HG02642 (cell line): ENCODE measurements around the gene MRPL46.

Experiments used
- ATAC-seq: cut with Tn5 transposase; IDR thresholded peaks from one replicate; pipeline ENCODE4 v1.9.1; 2021; ENCODE audit warnings: mild to moderate bottlenecking; ENCODE audit not compliant: unreplicated experiment, poor library complexity

MRPL46 gene

DNA sequence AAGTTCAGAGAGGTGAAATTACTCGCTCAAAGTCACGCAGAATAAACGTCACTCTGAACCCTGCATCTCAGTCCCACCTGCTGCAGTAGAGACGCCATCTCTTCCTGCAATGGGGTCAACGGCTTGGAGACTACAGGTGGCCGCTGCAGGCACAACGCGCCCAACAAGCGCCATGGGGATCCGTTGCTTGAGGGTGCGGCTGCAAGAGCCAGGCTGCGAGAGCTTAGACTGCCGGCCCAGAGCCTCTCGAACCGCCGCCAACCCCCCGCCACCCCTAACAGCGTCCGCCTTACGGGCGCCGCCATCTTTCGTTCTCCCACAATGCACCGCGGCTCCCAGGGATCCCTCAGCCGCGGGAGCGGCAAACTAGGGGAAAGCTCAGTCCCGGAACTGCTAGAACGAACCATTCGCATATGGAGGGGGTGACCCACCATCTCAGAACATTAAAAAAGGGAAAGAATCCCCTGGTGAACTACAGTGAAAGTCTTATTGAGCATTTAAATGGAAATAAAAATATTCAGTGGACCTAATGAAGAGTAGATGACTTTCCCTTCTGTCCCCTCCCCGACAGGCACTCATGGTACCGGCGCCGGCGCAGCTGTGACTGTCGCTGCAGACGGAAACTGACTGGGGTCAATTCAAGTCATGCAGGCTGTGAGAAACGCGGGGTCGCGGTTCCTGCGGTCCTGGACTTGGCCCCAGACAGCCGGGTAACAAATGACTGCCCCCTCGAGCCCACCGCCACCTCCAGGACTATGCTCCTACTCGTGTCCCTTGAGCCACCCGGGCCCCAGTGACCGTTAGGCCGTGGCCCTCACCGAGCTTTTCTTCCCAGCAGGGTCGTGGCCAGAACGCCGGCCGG, at the start of gene MRPL46, which contains the start of gene MRPS11:
Gene MRPL46 (minus strand): TSS at position 316 of the 862 bp plus-strand sequence. CDS start 11 bp downstream, at position 305.
Gene MRPS11 (plus strand): TSS at position 636 of the 862 bp plus-strand sequence. CDS start 10 bp downstream, at position 646.
- peak; percentile 87 for ATAC-seq

- no peak for ATAC-seq
Observed at GRCh38 chr15:88513195-88513594, 46.0 kb upstream of the MRPL46 start.

GRCh38 chr15:88512601-88513000, 45.4 kb upstream of the MRPL46 start:
- no peak for ATAC-seq

- no peak for ATAC-seq
Observed at GRCh38 chr15:88512078-88512477, 44.9 kb upstream of the MRPL46 start.

DNA sequence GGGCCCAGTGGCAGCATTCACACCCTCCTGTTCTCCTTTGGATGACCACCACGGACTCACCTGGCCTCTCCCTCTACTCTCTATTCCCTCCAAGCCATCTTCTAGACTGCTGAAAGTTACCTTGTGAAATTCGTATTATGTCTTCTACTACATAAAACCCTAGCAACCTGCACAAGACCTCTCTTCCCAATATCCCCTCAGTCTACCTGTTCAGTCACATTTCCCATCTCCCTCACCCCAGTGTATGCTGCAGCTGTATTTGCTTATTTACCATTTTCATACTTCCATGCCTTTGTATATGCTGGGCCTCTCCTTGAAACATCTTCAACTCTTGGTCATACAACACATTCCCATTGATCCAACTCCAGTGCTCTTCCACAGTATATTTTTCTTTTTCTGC, 44.0 kb upstream of the MRPL46 start:
- ATAC-seq = no peak

- ATAC-seq = no peak
Observed at GRCh38 chr15:88509964-88510363, 42.8 kb upstream of the MRPL46 start.

DNA sequence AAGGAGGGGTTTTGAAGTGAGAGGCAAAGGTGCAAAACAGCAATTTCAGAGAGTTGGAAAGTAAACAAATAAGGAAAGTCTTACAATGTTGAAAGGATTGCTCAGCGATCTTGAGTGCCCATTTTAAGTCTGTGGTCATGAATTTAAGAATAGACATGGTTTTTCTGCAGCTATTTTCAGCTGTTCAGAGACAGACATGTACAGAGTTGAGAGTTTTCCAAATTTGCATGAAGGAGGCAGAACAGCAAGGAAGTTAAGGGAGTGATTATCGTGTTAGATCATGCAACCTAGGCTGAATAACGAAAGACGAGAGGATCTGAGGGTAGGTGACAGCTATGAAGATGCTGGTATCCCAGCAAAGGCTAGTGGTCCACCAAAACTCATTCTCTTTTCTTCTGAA, 42.1 kb upstream of the MRPL46 start:
- no peak for ATAC-seq

DNA sequence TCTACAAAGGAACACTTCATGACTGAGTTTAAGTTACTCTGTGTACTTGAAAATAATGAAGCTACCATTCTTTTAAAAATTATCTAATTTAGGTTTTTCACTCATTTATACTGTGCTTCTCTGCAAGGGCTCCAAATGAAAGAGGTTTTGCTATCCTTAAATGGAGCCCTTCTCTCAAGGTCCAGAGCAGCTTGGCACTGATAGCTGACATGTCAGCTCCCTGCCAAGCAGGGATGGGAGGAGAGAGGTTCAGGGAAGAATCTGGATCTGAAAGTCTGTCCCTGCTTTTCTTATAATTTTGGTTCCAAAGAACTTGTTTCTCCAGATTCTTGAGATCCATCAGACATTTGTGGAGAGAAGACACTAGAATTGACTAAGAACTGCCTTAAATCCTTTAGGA, 39.4 kb upstream of the MRPL46 start:
- no peak for ATAC-seq

DNA sequence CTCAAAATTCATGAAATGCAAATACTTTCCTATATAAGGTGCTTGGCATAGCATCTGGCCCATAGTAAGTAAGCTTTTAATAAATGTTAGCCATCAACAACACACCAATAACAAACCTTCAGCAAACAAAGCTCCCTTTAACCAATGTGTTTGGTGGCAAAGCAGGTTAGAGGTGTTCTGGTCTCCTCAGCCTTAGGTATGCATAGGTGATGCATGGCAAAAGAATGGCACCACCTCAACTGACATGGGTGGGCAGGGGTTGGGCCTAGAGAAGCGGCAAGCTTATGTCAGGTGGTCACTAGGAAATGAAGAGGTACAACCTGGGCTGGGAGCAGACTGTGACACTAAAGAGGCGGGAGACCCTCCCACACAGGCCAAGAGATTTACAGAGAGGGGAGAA, 38.5 kb upstream of the MRPL46 start:
- ATAC-seq = no peak

DNA sequence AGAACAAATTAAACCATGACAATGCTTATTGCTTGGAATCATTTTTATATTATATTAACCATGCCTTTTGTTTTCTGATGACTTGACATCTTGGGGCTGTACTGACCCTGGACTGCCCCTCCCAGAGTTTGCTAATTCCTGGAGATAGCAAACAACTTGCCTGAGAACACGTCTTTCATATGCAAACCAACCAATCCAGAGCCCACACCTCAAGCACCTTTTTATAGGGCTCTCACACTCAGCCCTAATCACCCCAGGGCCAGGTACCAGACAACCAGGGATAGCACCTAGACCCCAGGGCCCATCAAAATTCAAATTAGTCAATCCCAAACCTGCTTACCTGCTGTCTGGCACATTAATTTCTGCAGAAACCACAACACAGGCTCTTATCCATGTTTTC, 37.3 kb upstream of the MRPL46 start:
- ATAC-seq = no peak

DNA sequence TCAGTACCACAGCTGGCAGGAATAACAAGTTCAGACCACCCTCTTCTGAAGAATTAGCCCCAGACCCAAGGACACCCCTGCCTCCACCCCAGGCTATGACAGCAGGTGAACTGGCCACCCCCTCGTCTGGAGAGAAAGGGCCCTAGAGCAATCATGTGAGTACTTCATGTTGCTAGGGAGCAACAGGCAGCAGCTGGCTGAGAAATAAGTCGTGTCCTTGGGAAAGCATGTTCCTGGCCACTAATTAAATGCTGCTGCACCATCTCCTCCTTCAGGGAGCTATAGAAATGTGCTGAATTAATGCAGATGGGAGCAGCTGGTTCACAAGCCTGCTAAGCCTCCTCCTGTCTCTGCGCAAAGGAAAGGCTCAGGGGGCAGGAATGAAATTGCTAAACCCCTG, 31.8 kb upstream of the MRPL46 start:
- no peak for ATAC-seq

DNA sequence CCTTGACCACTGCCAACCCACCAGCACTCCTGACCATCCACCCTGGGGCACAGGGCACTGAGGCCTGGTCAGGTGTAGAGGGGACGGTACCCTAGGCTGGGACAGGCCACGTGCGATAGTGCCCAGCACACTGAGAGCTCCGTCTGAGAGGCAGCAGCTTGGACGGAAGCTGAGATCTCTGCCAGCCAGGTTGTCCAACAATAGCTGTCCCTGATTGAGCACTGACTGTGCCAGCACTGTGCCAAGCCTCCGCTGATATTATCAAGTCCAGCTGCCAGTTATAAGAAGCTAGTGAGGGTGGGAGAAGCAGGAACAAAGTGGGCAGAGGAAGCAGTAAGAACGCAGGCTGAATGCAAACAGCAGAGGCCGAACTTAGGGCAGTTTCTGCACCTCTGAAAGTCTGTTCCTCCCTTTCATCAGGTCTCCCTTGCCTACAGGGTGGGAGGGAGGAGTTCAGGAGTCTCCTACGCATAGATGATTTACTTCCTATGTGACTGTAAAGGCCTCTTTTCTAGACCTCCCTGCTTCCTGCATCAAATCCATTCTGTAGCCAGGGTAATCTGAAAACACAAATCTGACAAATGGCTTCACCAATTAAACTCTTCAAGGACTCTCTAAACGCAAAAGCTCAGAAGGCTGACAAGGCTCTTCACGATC, 30.0 kb upstream of the MRPL46 start:
- ATAC-seq = no peak

DNA sequence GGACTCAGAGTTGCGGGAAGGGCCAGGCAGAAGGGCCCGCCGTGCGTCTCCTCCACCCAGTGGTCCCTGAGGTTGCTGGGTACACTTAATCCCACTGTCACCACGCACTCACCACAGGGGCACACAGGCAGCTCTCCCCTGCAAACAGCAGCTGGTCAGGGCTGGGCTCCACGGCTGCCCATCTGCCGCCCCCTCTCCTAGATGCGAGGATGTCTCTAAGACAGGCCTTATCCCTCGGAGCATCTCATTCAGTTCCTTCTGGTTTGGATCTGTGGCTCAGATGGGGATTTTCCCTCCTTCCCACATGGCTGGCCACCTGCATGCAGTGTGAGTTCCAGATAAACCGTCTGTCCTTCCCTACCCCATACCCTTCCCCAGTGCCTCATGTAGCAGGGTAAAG, 26.7 kb upstream of the MRPL46 start:
- ATAC-seq = no peak

- no peak for ATAC-seq
Observed at GRCh38 chr15:88491158-88491557, 24.0 kb upstream of the MRPL46 start.

- ATAC-seq = no peak
Observed at GRCh38 chr15:88490036-88490435, 22.8 kb upstream of the MRPL46 start.

DNA sequence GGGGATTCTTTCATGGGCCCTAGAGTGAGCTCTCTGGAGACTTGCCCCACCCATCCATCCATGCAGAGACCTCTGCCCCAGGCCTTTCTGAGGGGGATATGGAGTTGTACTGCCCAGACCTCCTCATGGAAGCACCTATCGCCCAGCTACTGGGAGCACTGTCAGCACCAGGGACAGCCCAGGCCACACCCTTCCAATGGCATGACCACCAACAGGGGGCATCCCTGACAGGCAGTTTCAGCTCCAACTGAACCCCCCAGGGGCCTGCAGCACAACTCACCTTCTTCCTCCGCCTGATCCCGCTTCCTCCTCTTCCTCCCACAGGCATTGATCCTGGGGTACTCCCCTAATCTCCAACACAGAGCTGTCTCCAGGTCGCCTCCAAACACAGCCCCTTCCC, 22.1 kb upstream of the MRPL46 start:
- no peak for ATAC-seq

- ATAC-seq = no peak
Observed at GRCh38 chr15:88487796-88488523, 20.8 kb upstream of the MRPL46 start.

DNA sequence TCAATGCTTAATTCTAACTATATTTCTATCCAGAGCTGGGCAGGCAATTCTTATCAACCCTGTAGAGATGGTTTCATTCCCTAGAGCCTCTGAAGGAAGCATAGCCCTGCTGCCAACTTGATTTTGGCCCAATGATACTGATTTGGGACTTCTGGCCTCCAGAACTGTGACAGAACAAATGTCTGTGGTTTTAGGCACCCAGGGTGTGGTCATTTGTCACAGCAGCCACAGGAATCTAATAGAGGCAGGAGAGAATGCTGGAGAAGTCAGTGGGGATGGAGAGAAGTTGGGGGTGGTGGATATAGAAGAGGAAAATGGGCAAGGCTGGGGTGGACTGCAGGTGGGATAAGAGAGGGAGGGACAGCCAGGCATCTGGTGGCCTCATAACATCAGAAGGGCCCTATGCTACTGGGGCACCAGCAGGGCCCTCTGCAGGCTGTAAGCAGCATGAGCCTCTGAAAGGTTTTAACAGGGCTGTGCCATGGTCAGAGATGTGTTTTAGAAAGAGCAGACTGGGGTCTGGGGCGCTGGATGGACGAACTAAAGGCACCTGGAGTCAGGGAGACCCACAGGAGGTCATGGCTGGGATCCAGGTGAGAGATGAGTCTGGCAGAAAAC, 20.1 kb upstream of the MRPL46 start:
- no peak for ATAC-seq

GRCh38 chr15:88484682-88485331, 17.6 kb upstream of the MRPL46 start:
- no peak for ATAC-seq

GRCh38 chr15:88482263-88482662, 15.1 kb upstream of the MRPL46 start:
- no peak for ATAC-seq
